Effector CD8-positive, alpha-beta T cell (primary cell): ENCODE data around the gene DEGS2.

ENCODE experiments used
- DNase-seq: peaks from one replicate; lab custom pipeline; 2025; lab: John Stamatoyannopoulos, UW

The DEGS2 gene

DNA sequence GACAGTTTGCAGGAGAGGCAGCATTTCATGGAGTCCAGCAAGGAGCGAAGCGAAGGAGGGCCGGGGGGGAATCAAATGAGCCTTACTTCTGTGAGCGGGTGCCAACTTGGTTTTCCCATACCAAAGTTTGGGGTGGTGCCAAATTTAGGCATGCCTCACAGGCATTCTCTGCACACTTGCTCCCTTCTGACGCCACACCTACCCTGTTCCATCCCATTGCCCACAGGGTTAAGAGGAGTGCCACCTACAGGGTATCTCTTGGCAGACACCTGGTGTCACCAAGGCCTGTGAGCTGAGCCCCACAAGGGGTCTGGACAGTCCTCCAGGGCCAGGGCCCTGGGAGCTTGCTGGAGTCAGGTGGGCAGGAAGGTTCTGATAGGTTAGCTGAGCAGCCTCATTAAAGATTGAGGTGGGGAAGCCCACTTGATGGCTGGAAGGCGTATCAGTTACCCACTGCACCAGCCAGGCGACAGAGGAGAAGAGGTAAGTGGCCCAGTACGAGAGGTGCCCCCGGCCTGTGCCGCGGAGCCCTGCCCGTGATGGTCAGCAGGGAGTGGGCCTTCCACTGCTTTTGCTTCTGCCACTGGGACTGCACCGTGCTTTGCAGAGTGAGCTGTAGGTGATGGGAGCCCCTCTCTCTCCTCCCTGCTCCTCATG is 45.2 kb downstream of the DEGS2 start:
- DNase-seq = no peak

DNA sequence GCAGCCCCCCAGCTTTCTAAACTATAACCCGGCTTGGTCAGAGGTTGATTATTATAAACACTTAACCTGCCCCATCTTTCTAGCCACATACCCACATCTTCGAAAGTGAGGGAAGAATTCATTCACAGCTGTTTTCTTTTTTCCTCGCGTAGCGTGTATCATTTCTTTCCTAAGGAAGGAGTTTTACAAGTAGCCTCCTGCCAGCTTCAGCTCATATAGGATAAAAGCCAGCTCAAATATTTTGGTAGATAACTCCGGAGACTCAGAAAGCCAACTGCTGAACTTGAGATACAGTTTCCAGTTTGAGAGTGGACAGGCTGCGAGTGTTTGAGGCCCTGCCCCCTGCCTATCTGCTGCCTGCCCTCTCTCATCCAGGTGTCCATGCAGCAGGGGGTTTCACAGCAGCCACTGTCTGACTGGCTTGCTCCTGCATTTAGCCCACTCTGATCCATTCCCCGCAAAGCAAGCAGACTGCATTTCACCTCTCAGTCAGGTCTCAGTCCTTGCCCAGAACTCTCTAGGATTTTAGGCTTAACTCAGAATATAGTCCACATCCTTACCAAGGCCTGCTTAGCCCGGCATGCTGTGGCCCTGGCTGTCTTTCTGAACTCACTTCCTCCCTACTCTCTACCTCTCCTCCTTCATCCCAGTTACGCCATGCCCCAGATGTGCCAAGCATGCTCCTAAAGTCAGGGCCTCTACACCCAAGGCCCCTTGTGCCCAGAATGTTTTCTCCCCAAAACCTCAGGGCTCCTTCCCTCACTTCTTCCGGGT is 47.3 kb downstream of the DEGS2 start:
- no peak for DNase-seq

- DNase-seq = no peak
These were observed 48.6 kb downstream of the DEGS2 start for GRCh38 chr14:100110816-100111215.

DNA sequence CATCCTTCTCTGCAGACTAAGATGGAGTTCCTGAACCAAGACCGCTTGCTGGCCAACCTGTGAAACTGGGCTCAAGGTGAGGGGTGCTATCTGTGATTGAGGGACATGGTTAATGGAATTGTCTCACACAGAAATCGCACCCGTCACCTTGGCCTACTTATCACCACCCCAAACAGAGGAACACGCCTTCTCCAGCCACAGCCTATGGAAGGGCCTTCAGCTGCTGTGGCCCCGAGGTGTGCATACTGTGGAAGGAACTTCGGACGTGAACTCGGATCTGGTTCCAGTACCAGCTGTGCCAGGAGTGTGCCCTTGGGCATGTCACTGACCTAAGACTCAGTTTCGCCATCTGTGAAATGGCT is 49.9 kb downstream of the DEGS2 start:
- no peak for DNase-seq

GRCh38 chr14:100108840-100109593 is 50.4 kb downstream of the DEGS2 start:
- DNase-seq = no peak

GRCh38 chr14:100108042-100108825 is 51.2 kb downstream of the DEGS2 start:
- peak; percentile 86 for DNase-seq

GRCh38 chr14:100107236-100107635 is 52.2 kb downstream of the DEGS2 start:
- DNase-seq = no peak

GRCh38 chr14:100106250-100107112 is 53.0 kb downstream of the DEGS2 start:
- peak; percentile 56 for DNase-seq

GRCh38 chr14:100105357-100106169 is 53.9 kb downstream of the DEGS2 start:
- DNase-seq = no peak

GRCh38 chr14:100104523-100105300 is 54.7 kb downstream of the DEGS2 start:
- no peak for DNase-seq

GRCh38 chr14:100104006-100104352 is 55.5 kb downstream of the DEGS2 start:
- no peak for DNase-seq

DNA sequence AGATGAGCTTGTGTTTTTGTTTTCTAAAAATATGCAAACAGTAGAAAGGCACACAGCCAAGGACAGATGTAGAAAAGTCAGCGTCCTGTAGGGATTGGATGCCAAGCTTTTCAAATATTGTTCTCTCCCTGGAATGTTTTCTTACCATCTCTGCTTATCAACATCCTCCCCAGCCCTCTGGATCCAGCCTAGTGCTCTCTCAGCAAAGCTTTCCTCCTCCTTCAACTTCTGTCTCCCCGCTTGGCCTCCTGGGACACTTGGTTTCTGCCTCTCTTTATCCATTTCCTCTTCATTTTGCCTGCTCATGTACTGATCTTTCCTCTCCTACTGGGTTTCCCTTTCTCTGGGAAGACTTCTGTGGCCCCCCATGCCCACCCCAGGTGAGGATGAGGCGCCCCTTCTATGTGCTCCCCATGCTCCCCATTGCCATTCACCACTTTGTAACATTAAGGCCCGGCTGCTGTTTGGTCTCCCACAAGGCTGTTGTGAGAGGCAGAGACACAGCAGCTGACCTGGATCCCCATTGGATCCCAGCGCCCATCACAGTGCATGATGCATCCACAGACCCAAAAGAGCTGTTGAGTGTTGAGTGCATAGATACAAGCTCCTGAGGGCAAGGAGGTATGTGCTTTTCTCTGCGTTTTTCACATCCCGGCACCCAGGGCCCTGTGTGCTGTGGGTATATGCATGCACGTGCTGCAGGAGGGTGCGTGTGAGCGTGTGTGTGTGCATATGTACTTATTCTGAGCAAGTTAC is 56.0 kb downstream of the DEGS2 start:
- no peak for DNase-seq

- no peak for DNase-seq
These were observed 57.2 kb downstream of the DEGS2 start for GRCh38 chr14:100102156-100102785.

GRCh38 chr14:100100032-100100703 is 59.3 kb downstream of the DEGS2 start:
- DNase-seq = no peak

- DNase-seq = no peak
These were observed 61.3 kb downstream of the DEGS2 start for GRCh38 chr14:100098171-100098570.

DNA sequence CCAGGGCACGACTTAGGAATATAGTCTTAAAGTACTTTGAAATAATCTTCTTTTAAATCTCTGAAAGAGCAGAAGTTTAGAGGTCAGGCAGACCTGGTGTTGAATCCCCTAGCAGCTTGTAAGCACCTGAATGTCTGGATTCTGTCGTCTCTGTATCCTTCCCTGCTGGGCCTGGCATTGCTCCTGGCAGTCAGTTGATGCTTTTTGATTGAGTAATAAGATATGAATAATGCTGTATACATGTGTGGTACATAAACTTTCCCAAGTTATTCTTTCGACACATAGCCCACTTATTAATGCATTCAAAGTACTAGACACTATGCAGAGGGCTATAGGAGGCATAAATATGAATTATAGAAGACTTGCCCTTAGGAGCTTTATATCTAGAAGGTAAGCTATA is 62.8 kb downstream of the DEGS2 start:
- DNase-seq = no peak
